ENCODE measurements around the gene TUBGCP6. TPM values are rescaled to one million over a fixed set of nuclear protein-coding genes. Genes with fewer than 3 reads are reported as not detected.

The TUBGCP6 gene
- total RNA-seq, 4 donors from 2014 or later: 19.1 to 52.2 (median 40.7) TPM

GRCh38 chr22:50278461-50278860, 33.6 kb upstream of the TUBGCP6 start:
- intact Hi-C loops (cut with DNase I; ENCODE audit: low total_unique reads): loop anchor here (2.0 to 10.0 kb wide), 2 partner anchors 46 to 226 kb away; partner anchors contain the start of genes LMF2 and NCAPH2
- Histone ChIP-seq H3K36me3 (no peaks in the 10 kb centered on the region), H3K4me1 (no peaks in the 10 kb centered on the region), H3K4me3 (no peak overlapping the region), H3K27ac (no peak overlapping the region), H3K9me3 (no peaks in the 10 kb centered on the region), H3K27me3 (no peaks in the 10 kb centered on the region)
- no peak for DNase-seq
- no peak for TF ChIP-seq CTCF (IDR thresholded peaks at IDR 0.05)
- TF ChIP-seq POLR2A (IDR thresholded peaks at IDR 0.05): no peak

- no peaks in the 10 kb centered on the region for H3K9me3 ChIP-seq
- DNase-seq: no peak
- intact Hi-C loops (cut with DNase I; ENCODE audit: low total_unique reads): loop anchor here (2.0 to 10.0 kb wide), 2 partner anchors 47 to 227 kb away; partner anchors contain the start of genes LMF2 and NCAPH2
- no peak overlapping the region for H3K4me3 ChIP-seq
- H3K36me3 ChIP-seq: no peaks in the 10 kb centered on the region
- H3K27me3 ChIP-seq: no peaks in the 10 kb centered on the region
- no peak overlapping the region for H3K27ac ChIP-seq
- no peak for TF ChIP-seq CTCF (IDR thresholded peaks at IDR 0.05)
- no peak for TF ChIP-seq POLR2A (IDR thresholded peaks at IDR 0.05)
- no peaks in the 10 kb centered on the region for H3K4me1 ChIP-seq
Observed at GRCh38 chr22:50277761-50278160, 32.9 kb upstream of the TUBGCP6 start.

- no peaks in the 10 kb centered on the region for H3K9me3 ChIP-seq
- H3K4me1 ChIP-seq: peaks cover 0 to 6% of the 10 kb centered on the region in 2 donors
- no peaks in the 10 kb centered on the region for H3K27me3 ChIP-seq
- peak in 1 of 2 donors; percentile 53 for DNase-seq
- H3K36me3 ChIP-seq: no peaks in the 10 kb centered on the region
- no peak overlapping the region for H3K4me3 ChIP-seq
- intact Hi-C loops (cut with DNase I; ENCODE audit: low total_unique reads): loop anchor here (10.0 kb wide), 1 partner anchor 229 kb away; the partner anchor contains the start of genes LMF2 and NCAPH2
- no peak for TF ChIP-seq POLR2A (IDR thresholded peaks at IDR 0.05)
- TF ChIP-seq CTCF (IDR thresholded peaks at IDR 0.05): peak in 3 of 4 experiments; percentile 19 to 56 (median 22)
- no peak overlapping the region for H3K27ac ChIP-seq
Observed at GRCh38 chr22:50276143-50276542, 31.3 kb upstream of the TUBGCP6 start.

GRCh38 chr22:50275181-50276055, 30.6 kb upstream of the TUBGCP6 start:
- peak overlapping the region in 1 of 2 donors; percentile 6 for H3K27ac ChIP-seq
- H3K9me3 ChIP-seq: no peaks in the 10 kb centered on the region
- no peak overlapping the region for H3K4me3 ChIP-seq
- TF ChIP-seq CTCF (IDR thresholded peaks at IDR 0.05) (no peak), POLR2A (IDR thresholded peaks at IDR 0.05) (no peak)
- H3K27me3 ChIP-seq: no peaks in the 10 kb centered on the region
- DNase-seq: no peak
- intact Hi-C loops (cut with DNase I; ENCODE audit: low total_unique reads): loop anchor here (10.0 kb wide), 1 partner anchor 229 kb away; the partner anchor contains the start of genes LMF2 and NCAPH2
- peaks cover 0 to 12% of the 10 kb centered on the region in 2 donors for H3K4me1 ChIP-seq
- no peaks in the 10 kb centered on the region for H3K36me3 ChIP-seq

GRCh38 chr22:50274771-50275170, 29.9 kb upstream of the TUBGCP6 start:
- Histone ChIP-seq H3K27me3 (no peaks in the 10 kb centered on the region), H3K4me1 (peaks cover 0 to 13% of the 10 kb centered on the region in 2 donors), H3K27ac (peak overlapping the region in 1 of 2 donors; percentile 6), H3K4me3 (no peak overlapping the region), H3K9me3 (no peaks in the 10 kb centered on the region), H3K36me3 (no peaks in the 10 kb centered on the region)
- DNase-seq: no peak
- no peak for TF ChIP-seq POLR2A (IDR thresholded peaks at IDR 0.05)
- TF ChIP-seq CTCF (IDR thresholded peaks at IDR 0.05): no peak
- intact Hi-C loops (cut with DNase I; ENCODE audit: low total_unique reads): loop anchor here (10.0 kb wide), 1 partner anchor 230 kb away; the partner anchor contains the start of genes LMF2 and NCAPH2
